Epithelial cell of esophagus (primary cell): ENCODE measurements around the gene ETDB.

Experiments used
- DNase-seq: peaks from one replicate; pipeline ENCODE4 v3.0.0; 2010; ENCODE audit warnings: low read depth
- H3K4me3 ChIP-seq: 2 replicates; pipeline ENCODE4 v1.5.1; 2011; ENCODE audit warnings: mild to moderate bottlenecking, low read length, control low read depth
- TF ChIP-seq, protein P1 (sequence below): IDR thresholded peaks from 2 replicates; pipeline ENCODE4 v1.5.1; 2011; ENCODE audit warnings: low read depth, mild to moderate bottlenecking, low read length, control low read depth, inconsistent platforms; ENCODE audit not compliant: insufficient read depth; ENCODE audit errors: missing control alignments

Gene ETDB

DNA sequence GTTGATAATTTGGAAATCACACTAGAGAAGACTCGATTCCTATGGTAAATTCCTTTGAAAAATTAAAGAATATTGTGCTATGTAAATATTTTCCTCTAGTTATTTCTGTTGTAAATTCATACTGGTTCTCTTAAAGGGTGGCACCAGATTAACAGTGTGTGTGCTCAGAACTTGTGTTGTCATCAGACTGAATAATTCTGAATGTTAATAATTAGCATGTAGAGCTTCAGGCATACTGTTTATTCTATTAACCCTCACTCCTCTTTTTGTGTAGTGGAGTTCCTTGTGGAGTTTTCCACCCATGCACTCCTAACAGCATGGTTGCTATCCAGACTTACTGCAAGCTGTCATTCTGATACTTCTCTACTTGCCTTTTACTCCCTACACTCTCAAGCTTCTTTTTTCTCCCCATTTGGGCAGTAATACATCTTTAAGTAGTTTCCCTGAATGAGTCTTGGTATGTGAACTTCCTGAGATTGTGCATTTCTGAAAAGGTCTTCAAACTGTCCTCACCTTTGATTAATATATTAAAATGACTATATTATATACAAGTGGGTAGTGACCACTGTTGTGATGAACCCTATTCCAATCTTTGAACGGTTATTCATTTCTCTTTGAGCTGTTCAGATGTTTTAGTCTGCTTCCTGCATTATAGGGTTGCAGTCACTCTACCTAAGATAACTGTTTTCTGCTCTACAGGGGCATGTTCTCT is 38.5 kb downstream of the ETDB start:
- TF ChIP-seq, protein P1, sequence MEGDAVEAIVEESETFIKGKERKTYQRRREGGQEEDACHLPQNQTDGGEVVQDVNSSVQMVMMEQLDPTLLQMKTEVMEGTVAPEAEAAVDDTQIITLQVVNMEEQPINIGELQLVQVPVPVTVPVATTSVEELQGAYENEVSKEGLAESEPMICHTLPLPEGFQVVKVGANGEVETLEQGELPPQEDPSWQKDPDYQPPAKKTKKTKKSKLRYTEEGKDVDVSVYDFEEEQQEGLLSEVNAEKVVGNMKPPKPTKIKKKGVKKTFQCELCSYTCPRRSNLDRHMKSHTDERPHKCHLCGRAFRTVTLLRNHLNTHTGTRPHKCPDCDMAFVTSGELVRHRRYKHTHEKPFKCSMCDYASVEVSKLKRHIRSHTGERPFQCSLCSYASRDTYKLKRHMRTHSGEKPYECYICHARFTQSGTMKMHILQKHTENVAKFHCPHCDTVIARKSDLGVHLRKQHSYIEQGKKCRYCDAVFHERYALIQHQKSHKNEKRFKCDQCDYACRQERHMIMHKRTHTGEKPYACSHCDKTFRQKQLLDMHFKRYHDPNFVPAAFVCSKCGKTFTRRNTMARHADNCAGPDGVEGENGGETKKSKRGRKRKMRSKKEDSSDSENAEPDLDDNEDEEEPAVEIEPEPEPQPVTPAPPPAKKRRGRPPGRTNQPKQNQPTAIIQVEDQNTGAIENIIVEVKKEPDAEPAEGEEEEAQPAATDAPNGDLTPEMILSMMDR: no peak
- no peak overlapping the region for H3K4me3 ChIP-seq
- no peak for DNase-seq
